HepG2 (cell line): Measurements from ENCODE around the gene PEX19. TPM values are rescaled to one million over a fixed set of nuclear protein-coding genes. Genes with fewer than 3 reads are reported as not detected.

ENCODE experiments used
- ATAC-seq: fragments of 200-7000 bp; cut with Tn5 transposase; 3 replicates; pipeline ENCODE4 v1.9.1; 2020; ENCODE audit warnings: mild to moderate bottlenecking, moderate library complexity
- BruUV-seq: library from RNA; stranded (reverse); fragments of 400-500 nt; replicated peaks from 2 replicates; lab custom pipeline; 2021; lab: Mats Ljungman, UMichigan
- CTCF ChIA-PET: fragments of 300-600 bp; formaldehyde crosslinking; extraction: SDS; loops from one replicate; lab custom pipeline; 2021; ENCODE audit warnings: low total read pairs, inconsistent platforms, low intra/inter-chr PET ratio; lab: Yijun Ruan, JAX
- POLR2A ChIA-PET: fragments of 350-600 bp; sonication (Branson Sonifier 250); formaldehyde crosslinking; loops from one replicate; lab custom pipeline; 2020; ENCODE audit warnings: antibody characterized with exemption, inconsistent platforms; lab: Yijun Ruan, JAX
- DNase-seq: peaks from one replicate; pipeline ENCODE4 v3.0.0-alpha.2; 2015; ENCODE audit warnings: low spot score
- FAIRE-seq: peaks from 3 replicates; lab custom pipeline; 2011; peaks lifted over from hg19 to GRCh38; lab: Jason Lieb, UNC
- H2AFZ ChIP-seq: one replicate; pipeline ENCODE4 v1.6.1; 2011; ENCODE audit warnings: low read length, inconsistent platforms
- H3K27ac ChIP-seq: fragments of 300-600 bp; 3 replicates; pipeline ENCODE4 v1.8.0; 2011; ENCODE audit warnings: mixed run types, mild to moderate bottlenecking, mixed read lengths, low read length, inconsistent platforms; ENCODE audit not compliant: insufficient read depth; ENCODE audit errors: extremely low read length
- H3K27me3 ChIP-seq, 2 experiments: fragments of 200-600 bp in 1 of 2; 2 replicates in 1 of 2; 3 replicates in 1 of 2; pipeline versions ENCODE4 v1.6.0 to v1.8.0; 2011; ENCODE audit warnings: low read length in 2 of 2, mild to moderate bottlenecking in 2 of 2, moderate library complexity in 2 of 2, inconsistent platforms in 1 of 2; ENCODE audit not compliant: insufficient read depth in 2 of 2, control insufficient read depth in 1 of 2
- H3K36me3 ChIP-seq, 2 experiments: fragments of 200-600 bp in 1 of 2; replicated peaks in 1 of 2; 2 replicates in 1 of 2; 3 replicates in 1 of 2; pipeline versions ENCODE4 v1.5.1 to v1.8.0; 2011; ENCODE audit warnings: low read length in 2 of 2, inconsistent platforms in 1 of 2; ENCODE audit not compliant: insufficient read depth in 2 of 2, control insufficient read depth in 1 of 2
- H3K4me1 ChIP-seq: 2 replicates; pipeline ENCODE4 v1.5.1; 2012; ENCODE audit warnings: low read length, inconsistent platforms; ENCODE audit not compliant: insufficient read depth
- H3K4me2 ChIP-seq: 2 replicates; pipeline ENCODE4 v1.6.0; 2011; ENCODE audit warnings: low read depth, low read length, inconsistent platforms
- H3K4me3 ChIP-seq, 3 experiments: fragments of 200-600 bp in 1 of 3; sonication (generic), shearing (Covaris generic) in 1 of 3; replicated peaks in 1 of 3; 2 replicates each; pipeline ENCODE4 v1.5.1; 2011 to 2016; ENCODE audit warnings: low read length in 3 of 3, inconsistent platforms in 2 of 3, low read depth in 2 of 3, mild to moderate bottlenecking in 2 of 3, control low read depth in 1 of 3, mixed read lengths in 1 of 3; ENCODE audit not compliant: insufficient read depth in 1 of 3
- H3K79me2 ChIP-seq: one replicate; pipeline ENCODE4 v1.6.1; 2011; ENCODE audit warnings: low read length, inconsistent platforms; ENCODE audit not compliant: insufficient read depth
- H3K9ac ChIP-seq: 2 replicates; pipeline ENCODE4 v1.6.0; 2011; ENCODE audit warnings: mild to moderate bottlenecking, low read depth, low read length, inconsistent platforms; ENCODE audit not compliant: insufficient read depth
- H3K9me3 ChIP-seq: 2 replicates; pipeline ENCODE4 v1.5.1; 2012; ENCODE audit warnings: mild to moderate bottlenecking, low read length
- H4K20me1 ChIP-seq: 2 replicates; pipeline ENCODE4 v1.6.0; 2011; ENCODE audit warnings: inconsistent platforms, mild to moderate bottlenecking, low read length, moderate library complexity; ENCODE audit not compliant: insufficient read depth
- DR1 ChIP-seq: sonication (generic); formaldehyde crosslinking; IDR thresholded peaks from 2 replicates; pipeline ENCODE4 v1.8.0; 2021; ENCODE audit warnings: mild to moderate bottlenecking, missing genetic modification reagents, inconsistent platforms
- RBAK ChIP-seq: sonication (generic); formaldehyde crosslinking; IDR thresholded peaks from 2 replicates; pipeline ENCODE4 v1.5.1; 2020; ENCODE audit warnings: mild to moderate bottlenecking, missing genetic modification reagents
- SALL2 ChIP-seq: sonication (generic); formaldehyde crosslinking; IDR thresholded peaks from 2 replicates; pipeline ENCODE4 v1.8.1; 2023; ENCODE audit warnings: mild to moderate bottlenecking, missing genetic modification reagents, inconsistent platforms
- ZNF749 ChIP-seq: sonication (generic); formaldehyde crosslinking; IDR thresholded peaks from 2 replicates; pipeline ENCODE4 v1.8.0; 2022; ENCODE audit warnings: mild to moderate bottlenecking, missing genetic modification reagents, moderate library complexity, borderline replicate concordance
- WGBS: methylation state at CpG from one replicate; pipeline ENCODE4 v1.1.6; 2017; ENCODE audit warnings: low lambda C conversion rate; 5-methylcytosine and 5-hydroxymethylcytosine counted together
- in situ Hi-C: cut with HindIII; loops from 2 replicates; pipeline ENCODE4 v1.10.0; 2017; ENCODE audit warnings: low pct_unique_long_range_greater_than_20kb; ENCODE audit not compliant: extremely low pct_ligation_motif_present
- intact Hi-C: fragments of 100-400 bp; cut with micrococcal nuclease; formaldehyde crosslinking; loops from one replicate; pipeline ENCODE4 v1.10.0; 2022; ENCODE audit not compliant: unreplicated experiment
- polyA plus RNA-seq, 8 experiments: library from polyadenylated mRNA; depleted of rRNA in 3 of 8; stranded (reverse) in 7 of 8; unstranded in 1 of 8; fragments of >200 nt; fragmentation: Illumina TruSeq in 4 of 8; extraction: Trizol in 4 of 8; gene quantifications; 2 replicates each; pipeline versions ENCODE4 v1.2.1 to v1.2.3, GENCODE V29; 2011 to 2016; ENCODE audit warnings: low read depth in 4 of 8, missing spikeins in 1 of 8, mixed read lengths in 1 of 8; ENCODE audit not compliant: insufficient read depth in 1 of 8
- total RNA-seq, 5 experiments: library from RNA; depleted of rRNA; stranded (reverse); fragments of >200 nt; fragmentation: Illumina TruSeq; extraction: Trizol; gene quantifications; 2 replicates each; pipeline ENCODE4 v1.2.3, GENCODE V29; 2016; ENCODE audit warnings: low read depth in 1 of 5
- TF ChIP-seq, protein P1 (sequence below): sonication (generic); formaldehyde crosslinking; IDR thresholded peaks from 2 replicates; pipeline ENCODE4 v1.5.0; 2020; ENCODE audit warnings: missing genetic modification reagents, mild to moderate bottlenecking, borderline replicate concordance

The PEX19 gene
- total and polyA plus RNA-seq, 2 of the 13 experiments (the other 11 are each of a cell fraction or from before 2014, with no cell fraction given): 47.0 to 51.8 TPM

GRCh38 chr1:160247053-160247452, 37.9 kb downstream of the PEX19 start:
- CTCF ChIA-PET: no interaction called here
- 96% methylated on average over 1 of the region's 1 CpG for WGBS
- ATAC-seq (no peak), FAIRE-seq (no peak), DNase-seq (no peak)
- H3K79me2 ChIP-seq: peaks cover 36% of the 10 kb centered on the region
- peaks cover 17% of the 10 kb centered on the region for H3K4me1 ChIP-seq
- intact Hi-C loops (no loop called here), in situ Hi-C loops (no loop called here)
- no peak overlapping the region for H2AFZ ChIP-seq
- POLR2A ChIA-PET: no interaction called here
- no peaks in the 10 kb centered on the region for H3K27me3 ChIP-seq
- TF ChIP-seq ZNF749 (CRISPR knock-in tag): no peak
- no peak for TF ChIP-seq DR1 (CRISPR knock-in tag)
- TF ChIP-seq, protein P1, sequence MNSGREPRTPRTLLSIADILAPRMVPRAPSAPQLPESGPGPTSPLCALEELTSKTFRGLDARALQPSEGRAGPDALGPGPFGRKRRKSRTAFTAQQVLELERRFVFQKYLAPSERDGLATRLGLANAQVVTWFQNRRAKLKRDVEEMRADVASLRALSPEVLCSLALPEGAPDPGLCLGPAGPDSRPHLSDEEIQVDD: no peak
- H3K27ac ChIP-seq: no peak overlapping the region
- peaks cover 8% of the 10 kb centered on the region; the same call in 1 of the 2 replicates for H4K20me1 ChIP-seq
- no peaks in the 10 kb centered on the region for H3K9me3 ChIP-seq
- BruUV-seq: no TSS peak
- H3K36me3 ChIP-seq: peaks cover 2 to 22% of the 10 kb centered on the region in 2 experiments; a peak in 3 of 5 replicates
- no peak overlapping the region for H3K9ac ChIP-seq
- H3K4me3 ChIP-seq: no peak overlapping the region
- H3K4me2 ChIP-seq: no peak overlapping the region

DNA sequence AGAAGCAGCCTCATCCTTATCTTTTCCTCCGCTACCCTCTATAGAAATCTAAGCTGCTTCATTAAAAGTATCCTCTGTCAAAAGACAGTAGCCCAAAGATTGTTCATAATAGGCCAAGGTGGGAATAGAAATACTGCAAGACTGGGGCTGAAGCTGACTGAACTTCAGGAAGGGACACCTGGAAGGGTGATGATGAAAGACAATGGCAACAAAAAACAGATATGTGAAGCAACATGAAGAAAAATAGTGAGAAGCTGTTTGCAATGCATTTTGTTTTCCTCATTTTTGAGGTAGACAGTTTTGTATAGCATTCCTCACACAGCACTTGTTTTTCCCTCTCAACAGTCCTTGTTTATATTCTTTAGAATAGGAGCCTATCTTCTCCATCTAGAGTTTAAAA, 39.5 kb downstream of the PEX19 start:
- FAIRE-seq (no peak), DNase-seq (no peak), ATAC-seq (no peak)
- Histone ChIP-seq H3K79me2 (peaks cover 34% of the 10 kb centered on the region), H3K27ac (no peak overlapping the region), H3K9me3 (no peaks in the 10 kb centered on the region), H3K9ac (no peak overlapping the region), H3K27me3 (no peaks in the 10 kb centered on the region), H2AFZ (no peak overlapping the region), H4K20me1 (no peaks in the 10 kb centered on the region), H3K4me2 (no peak overlapping the region), H3K4me3 (no peak overlapping the region), H3K4me1 (peaks cover 1% of the 10 kb centered on the region; the same call in 1 of the 2 replicates), H3K36me3 (peaks cover 2 to 26% of the 10 kb centered on the region in 2 experiments; a peak in 4 of 5 replicates)
- POLR2A ChIA-PET: no interaction called here
- TF ChIP-seq RBAK: no peak
- no peak for TF ChIP-seq SALL2 (CRISPR knock-in tag)
- CTCF ChIA-PET: no interaction called here
- 97% methylated on average over 1 of the region's 1 CpG for WGBS
- BruUV-seq: no TSS peak
- intact Hi-C loops: no loop called here
- in situ Hi-C loops: no loop called here
